Endothelial cell of umbilical vein (primary cell): ENCODE measurements around the gene CA5A. TPM values are rescaled to one million over a fixed set of nuclear protein-coding genes. Genes with fewer than 3 reads are reported as not detected.
"Not testable (repeated sequence)": the region's sequence is repeated elsewhere in the genome, so short reads cannot be mapped to it uniquely, and the experiment has no call there.

Experiments used
- BruUV-seq: library from RNA; stranded (reverse); fragments of 400-500 nt; replicated peaks from 2 replicates; lab custom pipeline; 2021; lab: Mats Ljungman, UMichigan
- CTCF ChIA-PET: fragments of 300-600, 350-600 bp; sonication (Branson Sonifier 250); formaldehyde crosslinking; loops from one replicate; lab custom pipeline; 2021; ENCODE audit warnings: antibody characterized with exemption, inconsistent platforms; lab: Charles Lee
- POLR2A ChIA-PET: fragments of 300-600, 350-600 bp; sonication (Branson Sonifier 250); formaldehyde crosslinking; loops from one replicate; lab custom pipeline; 2021; ENCODE audit warnings: antibody characterized with exemption, inconsistent platforms; lab: Charles Lee
- DNase-seq: peaks from one replicate; pipeline ENCODE4 v3.0.0-alpha.2; 2011; ENCODE audit warnings: low read depth, low spot score
- FAIRE-seq: peaks from 2 replicates; lab custom pipeline; 2011; peaks lifted over from hg19 to GRCh38; lab: Jason Lieb, UNC
- H2AFZ ChIP-seq: 2 replicates; pipeline ENCODE4 v1.6.0; 2012; ENCODE audit warnings: low read depth, low read length, control low read depth, inconsistent platforms
- H3K27ac ChIP-seq: 2 replicates; pipeline ENCODE4 v1.5.1; 2011; ENCODE audit warnings: low read depth, mild to moderate bottlenecking, control low read depth, low read length, moderate library complexity; ENCODE audit not compliant: insufficient read depth
- H3K27me3 ChIP-seq, 2 experiments: 2 replicates each; pipeline versions ENCODE4 v1.6.0 to v1.6.1; 2011; ENCODE audit warnings: low read length in 2 of 2, mixed read lengths in 1 of 2; ENCODE audit not compliant: control insufficient read depth in 2 of 2, insufficient read depth in 2 of 2
- H3K36me3 ChIP-seq, 2 experiments: 2 replicates in 1 of 2; 3 replicates in 1 of 2; pipeline ENCODE4 v1.5.1; 2011; ENCODE audit warnings: low read length in 2 of 2, mild to moderate bottlenecking in 1 of 2, moderate library complexity in 1 of 2; ENCODE audit not compliant: control insufficient read depth in 2 of 2, insufficient read depth in 2 of 2; ENCODE audit errors: extremely low read depth in 1 of 2
- H3K4me1 ChIP-seq: 3 replicates; pipeline ENCODE4 v1.5.1; 2011; ENCODE audit warnings: mild to moderate bottlenecking, low read length; ENCODE audit not compliant: control insufficient read depth, insufficient read depth; ENCODE audit errors: extremely low read depth
- H3K4me2 ChIP-seq: 2 replicates; pipeline ENCODE4 v1.6.1; 2011; ENCODE audit warnings: low read length, control low read depth, mixed read lengths; ENCODE audit not compliant: insufficient read depth
- H3K4me3 ChIP-seq, 3 experiments: fragments of 200-600 bp in 1 of 3; sonication (generic), shearing (Covaris generic) in 1 of 3; replicated peaks in 1 of 3; 2 replicates each; pipeline ENCODE4 v1.5.1; 2011 to 2016; ENCODE audit warnings: control low read depth in 3 of 3, low read length in 3 of 3, mild to moderate bottlenecking in 2 of 3, inconsistent platforms in 1 of 3, low read depth in 1 of 3, moderate library complexity in 1 of 3; ENCODE audit not compliant: insufficient read depth in 1 of 3
- H3K79me2 ChIP-seq: 2 replicates; pipeline ENCODE4 v1.6.0; 2012; ENCODE audit warnings: low read length, inconsistent platforms; ENCODE audit not compliant: control insufficient read depth, insufficient read depth
- H3K9ac ChIP-seq: replicated peaks from 2 replicates; pipeline ENCODE3; 2011; ENCODE audit warnings: low read length, control low read depth; ENCODE audit not compliant: insufficient read depth; ENCODE audit errors: extremely low read depth
- H3K9me1 ChIP-seq: replicated peaks from 3 replicates; pipeline ENCODE4 v1.6.0; 2011; ENCODE audit warnings: mild to moderate bottlenecking, low read length; ENCODE audit not compliant: control insufficient read depth, insufficient read depth; ENCODE audit errors: extremely low read depth
- H3K9me3 ChIP-seq: replicated peaks from 2 replicates; pipeline ENCODE4 v1.5.1; 2012; ENCODE audit warnings: low read length, inconsistent platforms; ENCODE audit not compliant: control insufficient read depth, insufficient read depth
- H4K20me1 ChIP-seq: replicated peaks from 2 replicates; pipeline ENCODE3; 2011; ENCODE audit warnings: mild to moderate bottlenecking, low read length; ENCODE audit not compliant: control insufficient read depth, insufficient read depth; ENCODE audit errors: extremely low read depth
- EZH2 ChIP-seq: IDR thresholded peaks from 2 replicates; pipeline ENCODE4 v1.6.1; 2012; ENCODE audit warnings: borderline replicate concordance, low read depth, mild to moderate bottlenecking, moderate library complexity, low read length, inconsistent platforms; ENCODE audit not compliant: severe bottlenecking
- FOS ChIP-seq: IDR thresholded peaks from 2 replicates; pipeline ENCODE4 v1.6.1; 2011; ENCODE audit warnings: mild to moderate bottlenecking, low read length, moderate library complexity, borderline replicate concordance; ENCODE audit not compliant: insufficient read depth
- GATA2 ChIP-seq: IDR thresholded peaks from 2 replicates; pipeline ENCODE4 v1.7.0; 2011; ENCODE audit warnings: low read depth, mild to moderate bottlenecking, moderate library complexity, mixed read lengths, low read length; ENCODE audit not compliant: insufficient read length, insufficient read depth
- JUN ChIP-seq: IDR thresholded peaks from 2 replicates; pipeline ENCODE4 v1.6.1; 2011; ENCODE audit warnings: borderline replicate concordance, low read depth; ENCODE audit not compliant: insufficient read length, insufficient read depth
- MYC ChIP-seq: IDR thresholded peaks from one replicate; pipeline ENCODE4 v1.6.1; 2011; ENCODE audit warnings: mild to moderate bottlenecking, low read depth, low read length
- POLR2A ChIP-seq: IDR thresholded peaks from 2 replicates; pipeline ENCODE4 v1.6.1; 2012; ENCODE audit warnings: low read depth, mild to moderate bottlenecking, control low read depth, low read length
- POLR2AphosphoS5 ChIP-seq: IDR thresholded peaks from 2 replicates; pipeline ENCODE4 v1.6.1; 2012; ENCODE audit warnings: low read depth, mild to moderate bottlenecking, control low read depth, low read length, moderate library complexity; ENCODE audit not compliant: insufficient read depth
- dilution Hi-C: fragments of 300-500 bp; cut with MboI; formaldehyde crosslinking; loops from one replicate; pipeline ENCODE4 v1.15.0; 2019; ENCODE audit warnings: low sequenced_read_pairs; ENCODE audit not compliant: extremely low pct_ligation_motif_present
- intact Hi-C: fragments of 100-400 bp; cut with micrococcal nuclease; formaldehyde crosslinking; loops from one replicate; pipeline ENCODE4 v1.10.0; 2022
- polyA plus RNA-seq, 4 experiments: library from polyadenylated mRNA; depleted of rRNA in 3 of 4; stranded (reverse) in 3 of 4; unstranded in 1 of 4; fragments of >200 nt; gene quantifications; 2 replicates each; pipeline versions ENCODE4 v1.2.1 to v1.2.3, GENCODE V29; 2011 to 2012; ENCODE audit warnings: missing spikeins in 1 of 4
- total RNA-seq: library from RNA; stranded (reverse); gene quantifications from 2 replicates; pipeline ENCODE4 v1.2.3, GENCODE V29; 2021
- TF ChIP-seq, protein P1 (sequence below): IDR thresholded peaks from 2 replicates; pipeline ENCODE4 v1.6.1; 2011; ENCODE audit not compliant: insufficient read depth, insufficient read length
- TF ChIP-seq, protein P2 (sequence below), 2 donors: IDR thresholded peaks; 1 replicate in 1 of 2; 2 replicates in 1 of 2; pipeline ENCODE4 v1.5.1; 2011; ENCODE audit warnings: low read length in 2 of 2, mild to moderate bottlenecking in 2 of 2, moderate library complexity in 2 of 2, control low read depth in 1 of 2, inconsistent platforms in 1 of 2, low read depth in 1 of 2; ENCODE audit not compliant: insufficient read depth in 1 of 2; ENCODE audit errors: extremely low read depth in 1 of 2

CA5A gene
- total and polyA plus RNA-seq, 2 donors (not counting 3 experiments of a cell fraction or from before 2014, with no cell fraction given): not detected

DNA sequence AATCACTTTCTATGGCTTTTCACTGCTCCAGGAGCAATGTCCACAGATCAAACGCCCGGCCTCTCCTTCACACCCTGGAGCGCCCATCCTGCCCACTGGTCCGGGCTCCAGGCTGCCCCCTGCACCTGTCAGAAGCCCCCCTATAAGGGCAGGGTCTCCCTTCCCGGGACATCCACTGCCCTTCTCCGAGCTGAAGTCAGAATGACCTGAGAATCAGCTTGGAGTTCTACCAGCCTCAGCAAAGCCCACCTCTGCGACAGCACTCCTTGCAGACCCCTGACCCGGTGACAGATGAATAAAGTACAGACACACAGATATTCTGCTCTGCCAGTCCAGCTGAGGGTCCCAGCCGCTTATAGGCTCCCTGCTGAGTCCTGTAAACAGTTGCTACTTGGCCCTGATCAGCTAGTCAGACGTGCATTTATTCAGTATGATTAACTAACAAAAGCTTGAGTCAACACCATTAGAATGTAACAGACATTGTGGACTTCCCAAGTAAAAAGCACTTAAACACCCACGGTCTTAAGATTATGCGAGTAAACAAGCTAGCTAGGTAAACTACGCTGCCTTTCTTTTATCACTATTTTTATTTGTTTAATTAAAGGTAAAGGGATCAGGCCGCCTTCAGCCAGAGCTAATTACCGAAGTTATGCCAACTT lies 71.9 kb downstream of the CA5A start:
- dilution Hi-C loops: no loop called here
- ChIA-PET POLR2A (interaction anchor here (0.7 kb wide), 1 partner anchor 86 kb away, joined by 3 read pairs; no protein-coding TSS in a partner anchor), CTCF (interaction anchor here (2.1 to 9.6 kb wide), 3 partner anchors 15 to 83 kb away, joined by 7 to 470 read pairs (median 108); no protein-coding TSS in a partner anchor)

DNA sequence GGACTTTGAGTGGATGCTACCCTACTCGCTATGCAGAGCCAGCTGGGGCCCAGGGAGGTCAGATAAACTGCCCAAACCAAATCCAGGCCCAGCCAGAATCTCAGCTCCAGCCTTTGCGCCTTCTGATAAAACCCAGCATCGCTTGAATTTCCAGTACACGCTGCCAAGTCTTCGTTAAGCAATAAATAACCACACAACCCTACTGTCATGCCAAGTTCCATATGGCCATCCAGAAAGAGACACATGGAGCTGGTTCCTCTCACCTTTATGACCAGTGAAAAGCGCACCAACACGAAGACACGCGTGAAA lies 73.0 kb downstream of the CA5A start:
- H3K4me1 ChIP-seq, H3K36me3 ChIP-seq, BruUV-seq, H3K9me3 ChIP-seq, H2AFZ ChIP-seq, H3K9ac ChIP-seq, DNase-seq, H3K27me3 ChIP-seq, H3K4me3 ChIP-seq, dilution Hi-C loops, H3K4me2 ChIP-seq, POLR2A ChIA-PET, H3K9me1 ChIP-seq, FAIRE-seq, H3K27ac ChIP-seq, H4K20me1 ChIP-seq, intact Hi-C loops: not testable (repeated sequence)
- peaks cover 93% of the 10 kb centered on the region for H3K79me2 ChIP-seq
- CTCF ChIA-PET: interaction anchor here (2.1 kb wide), 1 partner anchor 14 kb away, joined by 7 read pairs; no protein-coding TSS in a partner anchor

More for the DNA sequence above, 71.9 kb downstream of the CA5A start:
- Histone ChIP-seq H3K9ac (no peak overlapping the region), H4K20me1 (no peaks in the 10 kb centered on the region), H2AFZ (no peak overlapping the region), H3K36me3 (no peaks in the 10 kb centered on the region), H3K4me1 (peaks cover 4% of the 10 kb centered on the region), H3K27ac (no peak overlapping the region), H3K9me1 (no peaks in the 10 kb centered on the region), H3K27me3 (no peaks in the 10 kb centered on the region), H3K9me3 (no peaks in the 10 kb centered on the region), H3K4me3 (no peak overlapping the region), H3K79me2 (peaks cover 91% of the 10 kb centered on the region), H3K4me2 (no peak overlapping the region)
- intact Hi-C loops: no loop called here
- FAIRE-seq (no peak), DNase-seq (no peak)
- no TSS peak for BruUV-seq
- TF ChIP-seq POLR2AphosphoS5: no peak
- TF ChIP-seq MYC: no peak
- TF ChIP-seq FOS: no peak
- TF ChIP-seq EZH2: no peak
- TF ChIP-seq JUN: no peak
- no peak for TF ChIP-seq GATA2
- TF ChIP-seq POLR2A: no peak
- TF ChIP-seq, protein P1, sequence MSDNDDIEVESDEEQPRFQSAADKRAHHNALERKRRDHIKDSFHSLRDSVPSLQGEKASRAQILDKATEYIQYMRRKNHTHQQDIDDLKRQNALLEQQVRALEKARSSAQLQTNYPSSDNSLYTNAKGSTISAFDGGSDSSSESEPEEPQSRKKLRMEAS: no peak
- TF ChIP-seq, protein P2, sequence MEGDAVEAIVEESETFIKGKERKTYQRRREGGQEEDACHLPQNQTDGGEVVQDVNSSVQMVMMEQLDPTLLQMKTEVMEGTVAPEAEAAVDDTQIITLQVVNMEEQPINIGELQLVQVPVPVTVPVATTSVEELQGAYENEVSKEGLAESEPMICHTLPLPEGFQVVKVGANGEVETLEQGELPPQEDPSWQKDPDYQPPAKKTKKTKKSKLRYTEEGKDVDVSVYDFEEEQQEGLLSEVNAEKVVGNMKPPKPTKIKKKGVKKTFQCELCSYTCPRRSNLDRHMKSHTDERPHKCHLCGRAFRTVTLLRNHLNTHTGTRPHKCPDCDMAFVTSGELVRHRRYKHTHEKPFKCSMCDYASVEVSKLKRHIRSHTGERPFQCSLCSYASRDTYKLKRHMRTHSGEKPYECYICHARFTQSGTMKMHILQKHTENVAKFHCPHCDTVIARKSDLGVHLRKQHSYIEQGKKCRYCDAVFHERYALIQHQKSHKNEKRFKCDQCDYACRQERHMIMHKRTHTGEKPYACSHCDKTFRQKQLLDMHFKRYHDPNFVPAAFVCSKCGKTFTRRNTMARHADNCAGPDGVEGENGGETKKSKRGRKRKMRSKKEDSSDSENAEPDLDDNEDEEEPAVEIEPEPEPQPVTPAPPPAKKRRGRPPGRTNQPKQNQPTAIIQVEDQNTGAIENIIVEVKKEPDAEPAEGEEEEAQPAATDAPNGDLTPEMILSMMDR (IDR thresholded peaks at IDR 0.05; ENCODE audit: extremely low read depth in 1 of 2, insufficient read depth in 1 of 2, low read depth in 1 of 2, low read length in 2 of 2): no peak
